SH-SY5Y (cell line): ENCODE measurements around the gene HOXD1.

Experiments
- GATA2 ChIP-seq: IDR thresholded peaks from 2 replicates; pipeline ENCODE4 v1.6.1; 2011; ENCODE audit warnings: mild to moderate bottlenecking, low read depth, low read length
- GATA3 ChIP-seq: IDR thresholded peaks from 2 replicates; pipeline ENCODE4 v1.6.1; 2011; ENCODE audit warnings: low read depth, mild to moderate bottlenecking, low read length, moderate library complexity

HOXD1 gene

DNA sequence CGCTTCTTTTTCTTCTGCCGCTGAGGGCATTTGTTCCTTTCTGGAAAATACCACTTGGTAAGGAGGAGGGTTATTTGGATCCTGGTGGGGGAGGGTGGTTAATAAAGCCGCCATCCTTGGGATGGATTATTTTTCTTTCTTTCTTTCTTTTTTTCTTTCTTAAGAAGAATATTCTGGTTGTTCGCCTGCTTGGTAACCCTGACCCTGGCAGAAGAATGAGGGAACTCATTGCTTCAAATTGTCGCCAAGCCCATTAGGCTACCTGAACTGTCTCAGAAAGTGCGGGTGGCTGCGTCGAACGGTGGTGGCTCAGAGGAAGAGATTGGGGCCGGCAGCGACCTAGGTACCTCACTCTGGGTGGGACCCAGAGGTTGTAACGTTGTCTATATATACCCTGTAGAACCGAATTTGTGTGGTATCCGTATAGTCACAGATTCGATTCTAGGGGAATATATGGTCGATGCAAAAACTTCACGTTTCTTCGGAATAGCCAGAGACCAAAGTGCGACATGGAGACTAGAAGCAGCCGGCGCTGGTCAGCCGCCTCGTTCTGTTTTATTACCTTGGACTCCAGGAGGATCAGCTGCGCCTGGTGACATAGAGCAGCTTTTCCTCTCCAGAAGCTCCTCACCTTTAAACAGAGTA, 38.4 kb upstream of the HOXD1 start:
- TF ChIP-seq GATA3, result no peak
- TF ChIP-seq GATA2, result no peak

DNA sequence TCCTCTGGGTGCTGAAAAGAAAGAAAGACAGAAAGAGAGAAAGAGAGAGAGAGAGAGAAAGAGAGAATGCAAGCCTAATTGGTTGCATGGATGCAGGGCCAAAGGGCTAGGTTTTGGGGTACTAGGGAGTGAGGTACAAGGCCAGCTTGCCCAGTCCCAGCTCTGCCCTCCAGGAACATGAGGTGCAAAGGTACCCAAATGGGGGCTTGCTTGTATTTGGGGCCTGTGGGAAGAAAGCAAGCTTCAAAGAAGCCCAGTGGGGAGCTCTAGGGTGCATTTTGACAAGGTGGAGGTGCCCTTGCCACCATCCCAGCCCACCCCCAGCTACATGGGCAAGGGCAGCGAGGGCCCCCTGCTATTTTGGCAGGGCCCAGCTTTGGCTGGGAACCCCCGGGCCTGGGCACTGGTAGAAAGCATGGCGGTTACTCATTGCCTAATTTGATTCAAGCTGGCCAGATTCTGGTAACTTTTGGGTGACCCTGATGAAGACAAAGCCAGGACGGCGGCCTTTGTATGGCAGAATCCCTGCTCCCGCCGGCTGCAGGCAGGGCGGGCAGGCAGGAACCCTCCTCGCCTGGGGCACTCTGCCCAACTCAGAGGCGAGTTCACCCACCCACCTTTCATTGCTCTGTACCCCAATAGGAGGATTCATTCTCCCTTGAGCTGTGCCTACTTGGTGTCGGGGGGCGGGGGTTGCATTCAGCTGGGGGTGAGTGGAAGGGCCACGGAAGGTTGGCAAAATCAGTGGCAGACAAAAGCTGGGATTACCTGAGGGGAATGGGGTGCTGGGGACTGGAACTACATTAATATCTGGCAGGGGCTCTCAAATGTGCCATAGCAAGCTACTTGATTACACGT, 37.7 kb upstream of the HOXD1 start:
- TF ChIP-seq GATA3 (no peak), GATA2 (no peak)

DNA sequence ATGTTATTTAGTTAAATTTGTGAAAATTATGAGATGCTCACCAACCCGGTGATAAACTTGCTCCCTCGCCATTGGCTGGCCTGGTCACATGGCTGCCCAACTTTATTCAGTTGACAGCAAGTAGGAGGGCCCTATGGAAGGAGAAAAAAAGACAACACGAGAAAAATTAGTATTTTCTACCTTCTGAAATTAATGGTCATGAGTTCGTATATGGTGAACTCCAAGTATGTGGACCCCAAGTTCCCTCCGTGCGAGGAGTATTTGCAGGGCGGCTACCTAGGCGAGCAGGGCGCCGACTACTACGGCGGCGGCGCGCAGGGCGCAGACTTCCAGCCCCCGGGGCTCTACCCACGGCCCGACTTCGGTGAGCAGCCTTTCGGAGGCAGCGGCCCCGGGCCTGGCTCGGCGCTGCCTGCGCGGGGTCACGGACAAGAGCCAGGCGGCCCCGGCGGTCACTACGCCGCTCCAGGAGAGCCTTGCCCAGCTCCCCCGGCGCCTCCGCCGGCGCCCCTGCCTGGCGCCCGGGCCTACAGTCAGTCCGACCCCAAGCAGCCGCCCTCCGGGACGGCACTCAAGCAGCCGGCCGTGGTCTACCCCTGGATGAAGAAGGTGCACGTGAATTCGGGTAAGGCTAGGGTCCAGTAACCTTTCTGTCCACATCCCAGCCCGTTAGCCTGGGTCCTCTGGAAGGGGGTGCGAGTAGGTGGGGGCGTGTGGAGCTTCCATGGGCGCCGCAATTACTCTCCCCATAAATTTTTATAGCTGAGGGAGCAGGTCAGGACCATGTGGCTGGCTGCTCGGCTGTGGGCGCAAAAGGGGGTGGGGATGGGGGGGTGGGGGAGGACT, 36.8 kb upstream of the HOXD1 start, which contains the start of gene HOXD4:
HOXD4 (plus strand) TSS at position 109 of the 846 bp plus-strand sequence; CDS start at position 193, 84 bp downstream.
- TF ChIP-seq GATA3, result no peak
- no peak for TF ChIP-seq GATA2

DNA sequence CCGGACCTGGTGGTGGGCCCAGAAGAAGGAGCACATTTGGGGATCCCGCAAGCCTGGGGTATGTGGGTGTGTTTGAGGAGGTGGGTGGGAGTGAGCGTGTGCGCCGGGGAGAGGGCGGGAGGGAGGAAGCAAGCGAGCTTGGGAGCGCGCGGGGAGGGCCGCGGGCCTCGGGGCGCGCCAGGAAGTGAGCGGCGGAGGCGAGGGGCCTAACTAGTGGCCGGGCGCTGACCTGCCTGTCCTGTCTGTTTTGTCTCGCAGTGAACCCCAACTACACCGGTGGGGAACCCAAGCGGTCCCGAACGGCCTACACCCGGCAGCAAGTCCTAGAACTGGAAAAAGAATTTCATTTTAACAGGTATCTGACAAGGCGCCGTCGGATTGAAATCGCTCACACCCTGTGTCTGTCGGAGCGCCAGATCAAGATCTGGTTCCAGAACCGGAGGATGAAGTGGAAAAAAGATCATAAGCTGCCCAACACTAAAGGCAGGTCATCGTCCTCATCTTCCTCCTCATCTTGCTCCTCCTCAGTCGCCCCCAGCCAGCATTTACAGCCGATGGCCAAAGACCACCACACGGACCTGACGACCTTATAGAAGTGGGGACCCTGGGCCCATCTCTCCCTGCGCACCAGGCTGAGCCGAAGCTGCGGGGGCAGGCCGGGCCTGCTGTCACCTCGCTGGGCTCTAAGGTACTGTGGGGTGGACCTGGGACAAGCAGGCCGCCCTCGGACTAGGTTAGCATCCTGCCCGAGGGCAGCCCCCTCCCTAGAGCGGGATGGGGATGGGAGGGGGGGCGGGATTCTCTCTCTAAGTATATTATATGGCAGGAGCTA, 35.9 kb upstream of the HOXD1 start:
- TF ChIP-seq GATA3, result no peak
- TF ChIP-seq GATA2, result no peak

DNA sequence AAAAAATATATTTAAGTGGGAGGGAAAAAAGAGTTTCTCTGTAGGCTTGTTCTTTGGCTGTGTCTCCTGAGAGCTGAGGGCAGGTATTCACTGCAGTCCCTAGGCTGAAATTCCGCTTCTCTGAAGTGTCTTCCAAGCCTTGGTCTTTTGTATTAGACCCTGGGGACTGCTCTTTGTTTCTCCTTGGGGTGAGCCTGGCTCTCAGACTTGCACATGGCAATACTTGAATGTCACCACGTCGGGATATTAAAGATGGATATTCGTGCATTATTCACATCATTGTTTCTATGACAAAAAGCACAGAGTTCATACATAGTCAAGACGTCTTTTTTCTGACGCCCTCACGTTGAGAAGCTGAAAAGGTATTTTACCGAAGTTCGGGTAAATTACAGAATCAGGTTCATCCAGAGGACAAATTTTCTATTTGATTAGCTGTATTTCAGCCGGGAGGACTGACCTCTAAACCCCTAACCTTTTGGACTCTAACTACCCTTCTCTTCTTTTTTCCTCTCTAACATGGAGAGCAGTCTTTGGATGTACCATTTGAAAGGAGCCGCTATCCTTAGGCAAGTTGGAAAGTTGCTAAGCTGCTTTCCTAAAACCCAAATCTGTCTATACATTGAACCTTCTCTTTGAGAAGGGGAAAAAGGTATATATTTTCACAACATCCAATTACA, 33.8 kb upstream of the HOXD1 start:
- no peak for TF ChIP-seq GATA3
- no peak for TF ChIP-seq GATA2

DNA sequence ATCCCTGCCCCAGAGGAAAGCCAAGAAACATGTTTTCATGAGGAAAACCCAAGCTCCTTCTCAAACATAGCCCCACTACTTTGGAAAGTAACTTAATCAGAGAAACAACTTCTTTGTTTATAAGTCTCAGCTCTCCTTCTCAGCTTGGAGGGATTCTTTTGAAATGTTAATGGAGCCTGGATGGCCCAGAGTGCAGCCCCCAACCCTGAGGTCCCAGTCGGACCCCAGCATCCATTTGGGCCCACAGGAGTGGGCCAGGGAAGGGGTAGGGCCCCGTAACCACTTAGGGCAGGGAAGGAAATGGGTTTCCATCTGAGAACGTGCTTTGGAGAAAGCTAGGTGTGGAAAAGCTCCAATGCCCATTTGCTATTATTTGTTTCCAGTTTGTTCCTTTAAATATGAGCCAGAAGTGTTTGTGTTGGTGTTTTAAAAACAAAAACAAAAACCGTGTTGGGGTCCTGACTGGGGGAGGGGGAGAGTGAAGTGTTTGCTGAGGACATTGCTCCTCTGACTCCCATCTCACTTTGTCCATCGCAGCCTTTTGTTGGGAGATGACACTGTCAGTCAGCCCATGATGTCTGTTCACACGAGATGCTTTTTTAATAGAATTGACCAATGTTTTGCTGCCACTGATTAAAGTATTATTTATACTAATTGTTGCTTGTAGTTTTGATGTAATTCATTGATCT, 33.0 kb upstream of the HOXD1 start:
- TF ChIP-seq GATA2 (no peak), GATA3 (no peak)

DNA sequence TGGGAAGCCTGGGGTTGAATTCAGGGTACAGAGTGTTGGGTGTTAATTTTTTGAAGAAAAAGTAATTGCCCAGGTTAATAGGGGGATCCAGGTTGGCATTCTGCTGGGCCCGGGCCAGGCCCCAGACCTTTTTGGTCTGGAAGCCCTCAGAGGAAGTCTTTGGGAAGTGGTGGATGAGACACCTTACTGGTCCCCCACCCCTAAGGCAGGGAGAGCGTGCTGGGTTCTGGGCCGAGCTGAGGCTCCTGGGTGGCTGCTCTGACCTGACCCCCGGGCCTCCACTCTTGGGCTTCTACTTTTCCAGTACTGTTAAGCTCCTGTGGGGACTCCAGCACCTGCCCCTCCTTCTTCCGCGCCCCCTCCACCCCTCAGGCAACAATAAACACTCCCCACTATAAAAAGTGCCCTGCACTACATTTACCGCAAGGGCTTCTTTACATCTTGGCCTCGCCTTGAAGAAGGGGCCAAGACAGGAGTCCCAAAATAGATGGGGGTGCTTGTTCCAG, 32.1 kb upstream of the HOXD1 start:
- TF ChIP-seq GATA2 (no peak), GATA3 (no peak)

DNA sequence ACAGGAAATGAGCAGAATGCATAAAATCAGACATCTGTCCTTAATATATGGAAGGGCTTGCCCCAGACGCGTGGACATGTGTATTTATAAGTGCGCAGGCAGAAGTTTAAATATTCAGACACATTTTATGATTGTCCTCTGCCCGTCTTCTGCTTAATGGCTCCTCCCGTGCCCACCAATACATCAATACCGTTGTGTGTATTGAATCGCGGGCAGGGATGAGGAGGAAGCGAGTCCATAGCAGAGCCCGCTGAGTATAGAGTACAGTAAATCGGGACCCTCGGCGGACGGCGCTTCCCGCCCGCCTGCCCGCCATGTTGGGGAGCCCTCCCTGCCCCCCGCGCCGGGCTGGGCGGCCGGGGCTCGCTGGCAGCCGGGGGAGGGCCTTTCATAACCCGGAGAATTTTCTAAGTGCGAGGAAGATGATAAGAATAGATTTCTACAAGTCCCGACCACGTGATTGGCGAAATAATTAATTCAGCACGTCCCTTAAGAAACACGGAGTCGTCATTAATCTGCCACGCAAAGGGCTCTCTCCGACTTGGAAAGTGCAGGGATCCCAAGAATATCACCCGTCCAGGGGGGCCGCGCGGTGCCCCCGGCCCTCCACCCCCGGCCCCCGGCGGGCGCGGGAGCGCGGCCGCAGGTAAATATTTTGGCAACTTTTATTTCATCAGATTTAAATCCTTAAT, 31.5 kb upstream of the HOXD1 start, which contains the start of gene HOXD3:
HOXD3 (plus strand) TSS at position 501 of the 692 bp plus-strand sequence. CDS start 11,808 bp downstream, outside the sequence.
- TF ChIP-seq GATA2 (no peak; the same call in 1 of the 2 replicates), GATA3 (no peak)

DNA sequence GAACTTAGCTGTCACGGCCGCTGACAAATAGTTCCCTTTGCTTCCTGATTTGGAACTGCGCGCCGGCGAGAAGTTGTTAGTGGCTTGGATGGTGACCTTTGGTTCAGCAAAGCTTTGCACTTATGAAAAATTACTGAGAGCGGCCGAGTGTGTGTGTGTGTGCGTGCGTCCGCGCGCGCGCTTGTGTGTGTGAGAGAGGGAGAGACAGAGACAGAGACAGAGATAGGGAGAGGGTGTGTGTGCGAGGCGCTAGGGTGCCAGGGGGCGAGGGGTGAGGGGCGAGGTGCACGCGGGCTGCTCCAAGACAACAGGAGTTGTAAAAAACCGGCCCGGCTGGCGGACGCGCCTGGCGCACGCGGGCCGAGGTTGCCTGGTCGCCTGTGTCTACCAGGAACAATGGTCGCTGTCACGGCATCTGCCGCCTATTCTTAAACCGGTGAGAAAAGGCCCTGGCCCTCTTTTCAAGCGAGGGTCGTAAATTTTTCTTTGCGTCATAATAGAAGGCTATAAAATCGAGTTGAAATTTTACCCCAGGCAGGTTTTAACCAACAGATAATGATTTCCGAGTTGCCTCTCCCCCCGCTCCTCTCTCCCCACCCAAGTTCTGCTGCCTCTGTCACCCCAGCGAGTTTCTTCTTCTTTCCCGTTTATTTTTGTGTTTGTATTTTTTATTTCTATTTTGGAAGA, 30.8 kb upstream of the HOXD1 start:
- TF ChIP-seq GATA2 (peak; percentile 16; the same call in 1 of the 2 replicates), GATA3 (no peak)

DNA sequence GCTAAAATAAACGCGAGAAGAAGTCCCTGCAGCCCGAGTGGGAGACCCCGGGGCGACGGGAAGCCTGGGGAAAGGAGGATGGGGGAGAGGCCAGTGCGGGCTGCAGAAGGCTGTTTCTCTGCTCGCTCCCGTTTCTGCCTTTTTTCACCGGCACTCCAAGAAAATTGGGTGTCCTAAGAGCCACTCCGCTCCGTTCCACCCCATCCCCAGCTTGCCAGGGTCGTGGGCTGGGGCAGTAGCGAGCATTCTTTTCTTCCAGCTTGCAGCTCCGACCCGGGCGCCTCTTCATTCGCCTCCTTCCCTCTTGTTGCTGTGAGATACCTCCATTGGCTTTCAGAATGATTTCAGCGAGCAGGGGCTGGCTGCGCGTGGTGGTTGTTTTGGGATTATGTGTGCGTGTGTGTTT, 30.3 kb upstream of the HOXD1 start:
- TF ChIP-seq GATA3 (no peak), GATA2 (no peak)

DNA sequence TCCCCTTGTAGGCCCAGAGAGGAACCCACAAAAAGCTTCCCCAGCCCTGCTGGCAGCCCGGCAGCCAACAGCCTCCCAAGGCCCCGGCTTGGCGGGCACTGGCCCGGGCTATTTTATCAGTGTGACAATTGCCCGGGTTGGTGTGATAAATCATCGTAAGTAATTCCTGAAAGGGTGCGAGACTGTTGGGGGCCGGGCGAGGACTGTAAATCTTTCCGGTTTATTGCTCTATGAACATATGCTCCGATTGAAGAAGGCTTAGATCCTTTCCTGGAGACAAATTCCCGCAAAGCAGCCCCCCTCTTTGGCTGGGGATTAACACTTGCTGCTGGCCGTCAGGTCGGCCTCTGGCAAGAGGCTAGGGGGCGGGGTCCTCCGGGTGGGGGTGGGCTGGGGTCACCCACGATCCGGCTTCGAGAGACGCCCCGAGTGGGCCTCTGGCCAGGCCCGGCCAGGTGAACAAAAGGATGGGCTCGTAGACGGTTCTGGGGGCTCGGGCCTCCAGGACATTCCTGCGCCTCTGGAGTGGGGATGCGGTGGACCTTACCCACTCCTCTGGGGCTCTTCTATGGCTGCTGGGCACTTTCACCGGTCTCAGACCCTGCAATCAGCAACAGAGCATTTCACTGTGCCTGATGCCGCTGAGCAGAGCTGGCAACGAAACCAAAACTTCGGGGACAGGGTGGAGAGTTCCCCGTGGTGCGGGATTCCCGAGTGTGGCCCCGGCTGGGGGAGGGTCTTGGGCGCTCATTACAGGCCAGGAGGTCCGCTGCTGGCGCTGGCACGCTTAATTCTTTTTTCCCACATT, 29.4 kb upstream of the HOXD1 start:
- TF ChIP-seq GATA2 (no peak), GATA3 (no peak)
